Fibroblast of lung (primary cell): ENCODE measurements around the gene GPR152.

ENCODE experiments used
- CTCF ChIP-seq, 2 donors: IDR thresholded peaks in 1 of 2; conservative IDR thresholded peaks in 1 of 2; 1 replicate in 1 of 2; 2 replicates in 1 of 2; pipeline ENCODE4 v1.5.1; 2011 to 2012; ENCODE audit warnings: low read length in 2 of 2, control low read depth in 1 of 2, inconsistent platforms in 1 of 2, low read depth in 1 of 2, mild to moderate bottlenecking in 1 of 2
- EZH2 ChIP-seq: IDR thresholded peaks from 2 replicates; pipeline ENCODE4 v1.5.1; 2012; ENCODE audit warnings: low read length, control low read depth, mild to moderate bottlenecking; ENCODE audit errors: missing control alignments

GRCh38 chr11:67406420-67406968 lies 46.0 kb downstream of the GPR152 start:
- TF ChIP-seq CTCF (conservative IDR thresholded peaks at IDR 0.05 in 1 of 2, IDR thresholded peaks at IDR 0.05 in 1 of 2; ENCODE audit: low read depth in 1 of 2, low read length in 2 of 2) (no peak), EZH2 (no peak)
